Esophagus squamous epithelium (tissue), 5 donors: ENCODE data around the gene MOB2. TPM values are rescaled to one million over a fixed set of nuclear protein-coding genes. Genes with fewer than 3 reads are reported as not detected.

Source experiments
- DNase-seq: peaks from one replicate; lab custom pipeline; 2025; lab: John Stamatoyannopoulos, UW
- H3K27ac ChIP-seq, 4 donors: fragments of 200-600 bp; sonication (generic); one replicate each; pipeline ENCODE4 v1.5.1; 2016 to 2019; ENCODE audit warnings: mild to moderate bottlenecking in 1 of 4
- H3K27me3 ChIP-seq, 4 donors: fragments of 200-600 bp; sonication (generic); 1 replicate in 3 of 4; 2 replicates in 1 of 4; pipeline versions ENCODE4 v1.5.1 to v1.6.0; 2017 to 2021; ENCODE audit warnings: antibody characterized with exemption in 1 of 4
- H3K36me3 ChIP-seq, 3 donors: fragments of 200-600 bp; sonication (generic); one replicate each; pipeline ENCODE4 v1.5.1; 2016 to 2019
- H3K4me1 ChIP-seq, 3 donors: fragments of 200-600 bp; sonication (generic); one replicate each; pipeline ENCODE4 v1.5.1; 2017 to 2019
- H3K4me3 ChIP-seq, 4 donors: fragments of 200-600 bp; sonication (generic); 1 replicate in 3 of 4; 2 replicates in 1 of 4; pipeline ENCODE4 v1.5.1; 2016 to 2019; ENCODE audit warnings: mild to moderate bottlenecking in 2 of 4, moderate library complexity in 1 of 4
- H3K9me3 ChIP-seq, 3 donors: fragments of 200-600 bp; sonication (generic); one replicate each; pipeline ENCODE4 v1.5.1; 2016 to 2019
- CTCF ChIP-seq, 6 experiments: fragments of 450-650 bp in 4 of 6; fragments of 200-600 bp in 2 of 6; sonication (generic) in 2 of 6; IDR thresholded peaks; one replicate each; pipeline ENCODE4 v1.5.1; 2016 to 2019; ENCODE audit warnings: antibody characterized with exemption in 6 of 6, mild to moderate bottlenecking in 4 of 6, moderate library complexity in 4 of 6
- POLR2A ChIP-seq, 4 donors: fragments of 450-650 bp; IDR thresholded peaks; one replicate each; pipeline ENCODE4 v1.6.1; 2017; ENCODE audit warnings: antibody characterized with exemption in 4 of 4, mild to moderate bottlenecking in 4 of 4, moderate library complexity in 3 of 4
- WGBS, 2 donors: methylation state at CpG; one replicate each; pipeline ENCODE4 v1.1.5; 2018; 5-methylcytosine and 5-hydroxymethylcytosine counted together
- intact Hi-C: fragments of 100-400 bp; cut with DNase I; formaldehyde crosslinking; loops from one replicate; pipeline ENCODE4 v1.15.0; 2022
- total RNA-seq, 4 donors: library from RNA; depleted of rRNA; stranded (reverse); fragments of >200 nt; gene quantifications; one replicate each; pipeline ENCODE4 v1.1.0, GENCODE V29; 2016
- donor health status: DM: yes; HTN: yes; CAD: no.

The MOB2 gene
- total RNA-seq, 4 donors from 2014 or later, result 21.5 to 45.0 (median 30.1) TPM

- intact Hi-C loops, result no loop called here
- H3K27me3 ChIP-seq, result no peaks in the 10 kb centered on the region
- TF ChIP-seq POLR2A (IDR thresholded peaks at IDR 0.05) (no peak), CTCF (IDR thresholded peaks at IDR 0.05) (no peak)
- WGBS, 2 donors, result 76% methylated on average over 3 of the region's 21 CpGs; no CpG with 5 or more reads in 1 of the 2 donors
- peaks cover 0 to 12% (median 0%) of the 10 kb centered on the region in 3 donors for H3K36me3 ChIP-seq
- peak overlapping the region in 3 of 4 donors; percentile 57 to 89 (median 78) for H3K27ac ChIP-seq
- H3K4me1 ChIP-seq, result peaks cover 40 to 90% (median 64%) of the 10 kb centered on the region in 3 donors
- no peaks in the 10 kb centered on the region for H3K9me3 ChIP-seq
- H3K4me3 ChIP-seq, result peak overlapping the region in 1 of 4 donors; percentile 53
- no peak for DNase-seq
Observed at GRCh38 chr11:1487091-1487850, 692 bp upstream of the MOB2 start.

GRCh38 chr11:1485504-1485885 is 1.1 kb downstream of the MOB2 start:
- peaks cover 40 to 92% (median 78%) of the 10 kb centered on the region in 3 donors for H3K4me1 ChIP-seq
- 65% methylated on average over 10 of the region's 17 CpGs; no CpG with 5 or more reads in 1 of the 2 donors for WGBS, 2 donors

GRCh38 chr11:1484695-1485503 is 1.7 kb downstream of the MOB2 start:
- DNase-seq, result no peak
- Histone ChIP-seq H3K9me3 (no peaks in the 10 kb centered on the region), H3K36me3 (peaks cover 0 to 32% (median 0%) of the 10 kb centered on the region in 3 donors), H3K4me1 (peaks cover 40 to 98% (median 80%) of the 10 kb centered on the region in 3 donors), H3K27ac (peak overlapping the region; percentile 15 to 89 (median 82)), H3K4me3 (peak overlapping the region; percentile 8 to 53 (median 42)), H3K27me3 (no peaks in the 10 kb centered on the region)
- intact Hi-C loops, result no loop called here
- 44 to 59% methylated on average over 11 to 15 of the region's 20 CpGs for WGBS, 2 donors
- TF ChIP-seq POLR2A (IDR thresholded peaks at IDR 0.05) (no peak), CTCF (IDR thresholded peaks at IDR 0.05) (no peak)

More at GRCh38 chr11:1485504-1485885, 1.1 kb downstream of the MOB2 start:
- DNase-seq, result no peak
- Histone ChIP-seq H3K27ac (peak overlapping the region; percentile 15 to 89 (median 82)), H3K36me3 (peaks cover 0 to 26% (median 0%) of the 10 kb centered on the region in 3 donors), H3K9me3 (no peaks in the 10 kb centered on the region), H3K27me3 (no peaks in the 10 kb centered on the region), H3K4me3 (peak overlapping the region; percentile 8 to 53 (median 42))
- TF ChIP-seq POLR2A (IDR thresholded peaks at IDR 0.05), result no peak
- no peak for TF ChIP-seq CTCF (IDR thresholded peaks at IDR 0.05)
- intact Hi-C loops, result no loop called here

- Histone ChIP-seq H3K27ac (peak overlapping the region; percentile 63 to 89 (median 82)), H3K4me3 (peak overlapping the region in 1 of 4 donors; percentile 21), H3K4me1 (peaks cover 36 to 98% (median 84%) of the 10 kb centered on the region in 3 donors), H3K9me3 (no peaks in the 10 kb centered on the region), H3K36me3 (peaks cover 0 to 39% (median 0%) of the 10 kb centered on the region in 3 donors), H3K27me3 (no peaks in the 10 kb centered on the region)
- no peak for DNase-seq
- intact Hi-C loops, result no loop called here
- TF ChIP-seq POLR2A (IDR thresholded peaks at IDR 0.05), result no peak
- TF ChIP-seq CTCF (IDR thresholded peaks at IDR 0.05), result no peak
- WGBS, 2 donors, result 82 to 90% methylated on average over 2 to 7 of the region's 17 CpGs
Observed at GRCh38 chr11:1484061-1484671, 2.4 kb downstream of the MOB2 start.
